Neural crest cell (in vitro differentiated cells): ENCODE results near the gene SOX12. TPM values are rescaled to one million over a fixed set of nuclear protein-coding genes. Genes with fewer than 3 reads are reported as not detected.
A peak's percentile ranks its signal among the peaks of the same experiment; 100 is the strongest.

Experiments used
- DNase-seq: peaks from one replicate; pipeline ENCODE4 v3.0.0; 2021; ENCODE audit warnings: low read depth, mixed read lengths, low spot score
- H3K27ac Mint-ChIP-seq: one replicate; pipeline ENCODE4 v1.8.0; 2021; ENCODE audit warnings: mild to moderate bottlenecking, mixed read lengths; ENCODE audit not compliant: unreplicated experiment
- H3K27me3 Mint-ChIP-seq: 2 replicates; pipeline ENCODE4 v1.8.0; 2021; ENCODE audit warnings: low read depth, mild to moderate bottlenecking, mixed read lengths
- H3K36me3 Mint-ChIP-seq: 2 replicates; pipeline ENCODE4 v1.8.0; 2021; ENCODE audit warnings: low read depth, mild to moderate bottlenecking, mixed read lengths
- H3K4me1 Mint-ChIP-seq: 2 replicates; pipeline ENCODE4 v1.8.0; 2021; ENCODE audit warnings: mixed read lengths
- H3K4me3 Mint-ChIP-seq: one replicate; pipeline ENCODE4 v1.8.0; 2021; ENCODE audit warnings: mild to moderate bottlenecking, mixed read lengths
- H3K9me3 Mint-ChIP-seq: 2 replicates; pipeline ENCODE4 v1.8.0; 2021; ENCODE audit warnings: mixed read lengths
- total RNA-seq: library from RNA; stranded (reverse); gene quantifications from 2 replicates; pipeline ENCODE4 v1.2.1, GENCODE V29; 2021
- TF ChIP-seq, protein P1 (sequence below): fragments of 200-600 bp; sonication (generic); conservative IDR thresholded peaks from 2 replicates; pipeline ENCODE4 v1.5.0; 2021; ENCODE audit warnings: antibody characterized with exemption, mild to moderate bottlenecking

Gene SOX12
- total RNA-seq, 1 donor from 2014 or later = 88.7 TPM

- no peak overlapping the region for H3K27ac Mint-ChIP-seq
- peaks cover 12% of the 10 kb centered on the region for H3K4me1 Mint-ChIP-seq
- H3K36me3 Mint-ChIP-seq = peaks cover 6% of the 10 kb centered on the region
- no peak overlapping the region for H3K4me3 Mint-ChIP-seq
- DNase-seq = no peak
- no peaks in the 10 kb centered on the region for H3K27me3 Mint-ChIP-seq
- TF ChIP-seq, protein P1, sequence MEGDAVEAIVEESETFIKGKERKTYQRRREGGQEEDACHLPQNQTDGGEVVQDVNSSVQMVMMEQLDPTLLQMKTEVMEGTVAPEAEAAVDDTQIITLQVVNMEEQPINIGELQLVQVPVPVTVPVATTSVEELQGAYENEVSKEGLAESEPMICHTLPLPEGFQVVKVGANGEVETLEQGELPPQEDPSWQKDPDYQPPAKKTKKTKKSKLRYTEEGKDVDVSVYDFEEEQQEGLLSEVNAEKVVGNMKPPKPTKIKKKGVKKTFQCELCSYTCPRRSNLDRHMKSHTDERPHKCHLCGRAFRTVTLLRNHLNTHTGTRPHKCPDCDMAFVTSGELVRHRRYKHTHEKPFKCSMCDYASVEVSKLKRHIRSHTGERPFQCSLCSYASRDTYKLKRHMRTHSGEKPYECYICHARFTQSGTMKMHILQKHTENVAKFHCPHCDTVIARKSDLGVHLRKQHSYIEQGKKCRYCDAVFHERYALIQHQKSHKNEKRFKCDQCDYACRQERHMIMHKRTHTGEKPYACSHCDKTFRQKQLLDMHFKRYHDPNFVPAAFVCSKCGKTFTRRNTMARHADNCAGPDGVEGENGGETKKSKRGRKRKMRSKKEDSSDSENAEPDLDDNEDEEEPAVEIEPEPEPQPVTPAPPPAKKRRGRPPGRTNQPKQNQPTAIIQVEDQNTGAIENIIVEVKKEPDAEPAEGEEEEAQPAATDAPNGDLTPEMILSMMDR = no peak
- H3K9me3 Mint-ChIP-seq = no peaks in the 10 kb centered on the region
Measured at GRCh38 chr20:316316-317068, 8.9 kb upstream of the SOX12 start.

GRCh38 chr20:324177-325044 is 941 bp upstream of the SOX12 start:
- TF ChIP-seq, protein P1 = peak; percentile 41
- peak; percentile 86 for DNase-seq
- H3K4me3 Mint-ChIP-seq = peak overlapping the region; percentile 100
- H3K4me1 Mint-ChIP-seq = peaks cover 39% of the 10 kb centered on the region
- peaks cover 12% of the 10 kb centered on the region for H3K36me3 Mint-ChIP-seq
- no peaks in the 10 kb centered on the region for H3K9me3 Mint-ChIP-seq
- H3K27me3 Mint-ChIP-seq = peaks cover 3% of the 10 kb centered on the region
- peak overlapping the region; percentile 96 for H3K27ac Mint-ChIP-seq

DNA sequence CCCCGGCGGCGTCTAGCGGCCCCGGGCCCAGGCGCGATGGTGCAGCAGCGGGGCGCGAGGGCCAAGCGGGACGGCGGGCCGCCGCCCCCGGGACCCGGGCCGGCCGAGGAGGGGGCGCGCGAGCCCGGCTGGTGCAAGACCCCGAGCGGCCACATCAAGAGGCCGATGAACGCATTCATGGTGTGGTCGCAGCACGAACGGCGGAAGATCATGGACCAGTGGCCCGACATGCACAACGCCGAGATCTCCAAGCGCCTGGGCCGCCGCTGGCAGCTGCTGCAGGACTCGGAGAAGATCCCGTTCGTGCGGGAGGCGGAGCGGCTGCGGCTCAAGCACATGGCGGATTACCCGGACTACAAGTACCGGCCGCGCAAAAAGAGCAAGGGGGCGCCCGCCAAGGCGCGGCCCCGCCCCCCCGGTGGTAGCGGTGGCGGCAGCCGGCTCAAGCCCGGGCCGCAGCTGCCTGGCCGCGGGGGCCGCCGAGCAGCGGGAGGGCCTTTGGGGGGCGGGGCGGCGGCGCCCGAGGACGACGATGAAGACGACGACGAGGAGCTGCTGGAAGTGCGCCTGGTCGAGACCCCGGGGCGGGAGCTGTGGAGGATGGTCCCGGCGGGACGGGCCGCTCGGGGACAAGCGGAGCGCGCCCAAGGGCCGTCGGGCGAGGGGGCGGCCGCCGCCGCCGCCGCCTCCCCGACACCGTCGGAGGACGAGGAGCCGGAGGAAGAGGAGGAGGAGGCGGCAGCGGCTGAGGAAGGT is 715 bp downstream of the SOX12 start:
- Mint-ChIP-seq H3K4me1 (peaks cover 54% of the 10 kb centered on the region), H3K27me3 (peaks cover 3% of the 10 kb centered on the region), H3K27ac (peak overlapping the region; percentile 89), H3K4me3 (peak overlapping the region; percentile 95), H3K36me3 (peaks cover 9% of the 10 kb centered on the region), H3K9me3 (no peaks in the 10 kb centered on the region)
- TF ChIP-seq, protein P1 = no peak
- peak; percentile 60 for DNase-seq

GRCh38 chr20:326645-327185 is 1.4 kb downstream of the SOX12 start:
- peak overlapping the region; percentile 90 for H3K4me3 Mint-ChIP-seq
- peaks cover 49% of the 10 kb centered on the region for H3K4me1 Mint-ChIP-seq
- H3K36me3 Mint-ChIP-seq = peaks cover 4% of the 10 kb centered on the region
- H3K9me3 Mint-ChIP-seq = no peaks in the 10 kb centered on the region
- peaks cover 3% of the 10 kb centered on the region for H3K27me3 Mint-ChIP-seq
- TF ChIP-seq, protein P1 = no peak
- peak; percentile 86 for DNase-seq
- no peak overlapping the region for H3K27ac Mint-ChIP-seq
